GM21381 (cell line): ENCODE data around the gene CMPK1.
A peak's percentile ranks its signal among the peaks of the same experiment; 100 is the strongest.
"Not testable (repeated sequence)": the region's sequence is repeated elsewhere in the genome, so short reads cannot be mapped to it uniquely, and the experiment has no call there.

Source experiments
- ATAC-seq: cut with Tn5 transposase; IDR thresholded peaks from one replicate; pipeline ENCODE4 v1.9.1; 2021; ENCODE audit warnings: mild to moderate bottlenecking, moderate library complexity; ENCODE audit not compliant: unreplicated experiment

Gene CMPK1, protein sequence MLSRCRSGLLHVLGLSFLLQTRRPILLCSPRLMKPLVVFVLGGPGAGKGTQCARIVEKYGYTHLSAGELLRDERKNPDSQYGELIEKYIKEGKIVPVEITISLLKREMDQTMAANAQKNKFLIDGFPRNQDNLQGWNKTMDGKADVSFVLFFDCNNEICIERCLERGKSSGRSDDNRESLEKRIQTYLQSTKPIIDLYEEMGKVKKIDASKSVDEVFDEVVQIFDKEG

GRCh38 chr1:47333578-47333921 is at the start of gene CMPK1:
Gene CMPK1 (plus strand): TSS chr1:47333790. CDS start chr1:47333946, 156 bp downstream.
- ATAC-seq = peak; percentile 75

DNA sequence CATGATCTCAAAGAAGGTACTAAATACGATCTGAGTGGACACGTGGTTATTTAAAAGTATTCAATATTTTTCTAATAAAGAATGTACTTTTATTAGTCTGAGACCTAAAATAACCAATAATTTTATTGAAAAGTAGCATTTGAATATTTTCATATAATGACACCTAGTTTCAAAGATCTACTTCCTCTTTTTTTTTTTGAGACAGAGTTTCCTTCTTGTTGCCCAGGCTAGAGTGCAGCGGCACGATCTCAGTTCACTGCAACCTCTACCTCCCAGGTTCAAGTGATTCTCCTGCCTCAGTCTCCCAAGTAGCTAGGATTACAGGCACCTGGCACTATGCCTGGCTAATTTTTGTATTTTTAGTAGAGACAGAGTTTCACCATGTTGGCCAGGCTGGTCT is 45.5 kb upstream of the CMPK1 start:
- ATAC-seq = not testable (repeated sequence)

DNA sequence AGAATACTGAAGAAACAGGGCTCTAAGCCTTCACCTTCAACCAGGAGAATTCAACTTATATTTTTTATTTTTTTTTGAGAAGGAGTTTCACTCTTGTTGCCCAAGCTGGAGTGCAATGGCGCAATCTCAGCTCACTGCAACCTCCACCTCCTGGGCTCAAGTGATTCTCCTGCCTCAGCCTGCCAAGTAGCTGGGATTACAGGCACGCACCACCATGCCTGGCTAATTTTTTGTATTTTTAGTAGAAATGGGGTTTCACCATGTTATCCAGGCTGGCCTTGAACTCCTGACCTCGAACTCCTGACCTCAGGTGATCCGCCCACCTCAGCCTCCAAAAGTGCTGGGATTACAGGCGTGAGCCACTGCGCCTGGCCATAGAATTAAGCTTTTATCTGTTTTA is 38.7 kb upstream of the CMPK1 start:
- ATAC-seq = not testable (repeated sequence)

DNA sequence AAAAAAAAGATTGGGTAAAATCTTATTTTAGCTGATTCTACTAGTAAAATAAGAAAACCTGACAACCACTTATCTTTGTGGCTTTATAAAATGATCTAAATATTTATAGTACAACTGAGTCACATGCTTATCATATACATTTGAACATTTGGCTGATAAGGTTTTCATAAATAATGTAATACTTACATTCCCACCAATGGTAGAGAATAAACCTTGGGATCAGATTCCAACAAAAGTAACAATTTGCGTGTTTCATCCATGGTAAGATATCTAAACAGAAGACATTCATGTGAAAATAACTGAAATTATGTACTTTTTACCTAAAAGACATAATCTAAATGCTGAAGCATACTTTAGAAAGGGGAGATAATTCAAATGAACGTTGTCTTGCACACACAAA is 38.0 kb upstream of the CMPK1 start:
- no peak for ATAC-seq

GRCh38 chr1:47298025-47298699 is 35.4 kb upstream of the CMPK1 start:
- ATAC-seq = no peak

- ATAC-seq = no peak
These were observed 31.1 kb upstream of the CMPK1 start for GRCh38 chr1:47302472-47302871.

GRCh38 chr1:47309427-47309826 is 24.2 kb upstream of the CMPK1 start:
- ATAC-seq = no peak

DNA sequence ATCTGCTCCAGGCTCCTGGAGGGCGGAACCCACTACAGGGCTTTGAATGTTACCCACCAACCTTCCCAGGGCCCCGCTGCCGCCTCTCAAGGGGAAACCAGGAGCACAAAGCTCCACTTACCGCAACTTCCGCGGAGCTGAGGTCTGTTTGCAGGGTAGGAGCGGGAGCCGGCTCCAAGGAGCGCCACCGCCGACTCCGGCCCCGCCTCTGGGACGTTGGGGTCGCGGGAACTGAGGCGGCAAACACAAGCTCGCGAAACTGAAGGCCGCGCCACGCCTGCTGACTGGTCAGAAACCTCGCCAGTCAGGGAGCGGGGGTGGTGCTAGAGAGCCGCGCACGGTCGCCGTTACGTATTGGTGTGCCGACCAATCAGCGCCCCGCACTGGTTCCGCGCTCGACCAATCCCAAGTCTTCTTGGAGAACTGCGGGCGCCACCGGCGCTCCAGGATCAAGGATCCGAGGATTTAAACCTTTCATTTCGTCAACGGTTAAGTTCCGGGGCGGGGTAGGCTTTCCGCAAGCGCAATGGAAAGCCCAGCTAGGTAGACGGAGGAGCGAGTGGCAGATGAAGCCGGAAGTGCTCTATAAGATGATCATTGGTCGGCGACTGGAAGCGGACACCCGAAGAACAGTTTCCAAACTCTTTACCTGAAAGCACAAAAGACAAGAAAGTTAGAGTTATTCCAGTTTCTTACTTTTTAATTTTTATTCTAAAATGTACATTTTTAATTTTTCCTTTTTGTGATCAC is 19.5 kb upstream of the CMPK1 start, which contains the start of gene STIL:
TSS of gene STIL (minus strand) at position 233 of the 750 bp plus-strand sequence. CDS start 3,828 bp downstream, outside the sequence.
- ATAC-seq = peak; percentile 97

GRCh38 chr1:47317841-47318240 is 15.7 kb upstream of the CMPK1 start:
- ATAC-seq = no peak

GRCh38 chr1:47319968-47320367 is 13.6 kb upstream of the CMPK1 start:
- ATAC-seq = not testable (repeated sequence)

DNA sequence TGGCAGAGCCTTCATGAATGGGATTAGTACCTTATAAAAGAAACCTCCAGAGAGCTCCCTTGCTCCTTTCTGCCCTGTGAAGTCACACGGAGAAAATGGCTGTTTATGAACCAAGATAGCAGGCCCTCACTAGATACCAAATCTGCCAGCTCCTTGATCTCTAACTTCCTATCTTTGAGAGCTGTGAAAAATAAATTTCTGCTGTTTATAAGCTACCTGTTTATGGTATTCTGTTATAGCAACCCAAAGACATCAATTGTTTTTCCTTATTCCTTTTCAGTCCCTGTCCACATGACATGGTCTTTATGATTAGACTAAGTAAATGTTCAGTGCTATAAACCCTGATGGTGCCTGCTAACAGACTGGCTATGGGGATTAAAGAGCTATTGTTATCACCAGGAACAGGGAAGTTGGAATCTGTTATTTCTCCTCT is 10.0 kb upstream of the CMPK1 start:
- ATAC-seq = no peak

DNA sequence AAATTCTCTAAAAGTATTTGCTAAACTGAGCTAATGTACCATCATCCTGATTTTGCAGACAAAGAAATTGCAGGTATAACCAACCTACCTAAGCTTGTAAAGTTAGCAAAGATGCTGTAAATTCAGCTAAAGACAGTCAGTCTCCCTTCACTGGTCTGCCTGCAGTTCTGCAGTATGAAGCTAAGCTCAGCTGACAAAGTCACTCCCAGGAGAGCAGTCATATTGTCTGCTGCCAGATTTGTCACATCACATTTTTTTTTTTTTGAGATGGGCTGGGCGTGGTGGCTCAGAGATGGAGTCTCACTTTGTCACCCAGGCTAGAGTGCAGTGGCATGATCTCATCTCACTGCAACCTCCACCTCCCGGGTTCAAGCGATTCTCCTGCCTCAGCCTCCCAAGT is 8.9 kb upstream of the CMPK1 start:
- ATAC-seq = no peak

DNA sequence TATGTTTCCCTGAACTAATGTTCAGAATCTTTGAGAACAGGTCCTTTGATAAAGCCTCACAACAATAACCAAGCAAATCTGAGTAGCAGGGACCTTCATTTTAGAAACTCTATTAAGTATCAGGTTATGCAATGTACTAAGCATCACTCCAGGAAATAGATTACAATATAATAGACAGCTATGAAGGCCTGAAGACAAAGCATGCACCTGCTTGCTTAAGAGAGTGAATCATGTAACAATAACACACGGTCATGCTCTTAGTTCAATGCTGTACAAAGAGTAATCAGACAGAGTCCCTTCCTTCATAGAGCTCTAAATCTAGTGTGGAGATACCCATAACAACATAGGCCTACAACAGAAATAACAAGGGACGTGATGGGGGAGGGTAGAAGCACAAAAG is 8.1 kb upstream of the CMPK1 start:
- ATAC-seq = no peak

- ATAC-seq = no peak
These were observed 7.3 kb upstream of the CMPK1 start for GRCh38 chr1:47326271-47326670.

DNA sequence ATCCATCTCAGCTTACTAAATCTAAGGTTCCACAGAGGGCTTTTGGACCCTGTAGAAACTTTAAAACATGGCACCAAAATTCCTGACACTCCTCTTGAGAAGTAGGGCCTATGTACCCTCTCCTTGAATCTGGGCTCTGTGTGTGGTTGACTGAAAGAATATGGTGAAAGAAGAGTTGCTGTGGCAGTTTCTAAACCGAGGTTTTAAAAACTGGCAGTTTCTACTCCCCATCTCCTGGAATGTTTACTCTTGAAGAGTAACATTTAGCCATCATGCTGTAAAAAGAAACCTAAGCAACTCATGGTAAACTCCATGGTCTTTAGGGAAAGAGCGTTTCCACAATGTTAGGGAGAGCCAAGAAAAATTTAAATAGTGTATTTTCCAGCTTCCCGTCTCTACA is 4.6 kb upstream of the CMPK1 start:
- ATAC-seq = no peak

DNA sequence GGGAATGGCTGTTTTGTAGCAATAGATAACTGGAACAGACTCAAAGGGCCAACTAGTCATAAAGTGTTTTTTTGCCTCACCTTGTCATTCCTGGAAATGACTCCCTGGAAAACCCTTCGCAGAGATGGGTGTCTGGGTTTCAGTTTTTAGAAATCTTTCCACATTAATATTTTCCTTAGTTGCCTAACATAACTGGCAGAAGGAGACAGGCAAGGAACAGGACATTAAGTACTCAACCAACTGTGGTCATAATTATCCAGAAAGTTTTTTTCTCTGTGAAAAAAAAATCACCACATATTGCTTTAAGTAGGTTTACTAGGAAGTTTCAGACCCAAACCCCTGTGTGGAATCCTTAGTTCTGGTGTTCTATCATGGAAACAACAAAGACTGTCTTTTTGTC is 3.4 kb upstream of the CMPK1 start:
- no peak for ATAC-seq

DNA sequence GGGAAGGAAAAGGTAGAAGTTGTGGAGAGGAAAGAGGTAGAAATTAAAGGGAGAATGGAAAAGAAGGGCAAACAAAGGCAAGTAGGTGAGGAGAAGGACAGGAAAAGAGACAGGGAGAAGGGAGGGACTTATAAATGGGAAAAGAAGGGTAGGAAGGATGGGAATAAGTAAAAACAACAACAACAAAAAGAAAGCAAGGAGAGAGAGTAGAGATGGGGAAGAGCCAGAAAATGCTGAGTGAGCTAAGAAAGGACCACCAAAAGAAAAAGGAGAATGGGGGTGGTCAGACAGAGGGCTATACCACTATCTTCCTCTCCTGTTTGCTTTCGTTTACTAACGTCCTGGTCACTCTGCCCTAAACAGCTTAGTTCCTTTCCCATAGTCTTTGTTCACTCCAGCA is 1.7 kb upstream of the CMPK1 start:
- ATAC-seq = no peak

GRCh38 chr1:47332779-47333577 is 612 bp upstream of the CMPK1 start:
- no peak for ATAC-seq

GRCh38 chr1:47333922-47334764 is 553 bp downstream of the CMPK1 start:
- peak; percentile 84 for ATAC-seq

- no peak for ATAC-seq
These were observed 1.3 kb downstream of the CMPK1 start for GRCh38 chr1:47334765-47335435.
